ENCODE measurements around the gene EXPH5. TPM values are rescaled to one million over a fixed set of nuclear protein-coding genes. Genes with fewer than 3 reads are reported as not detected.

The EXPH5 gene
- total RNA-seq, 2 donors from 2014 or later: 6.6 to 17.3 TPM

GRCh38 chr11:108525161-108525560 is 68.4 kb downstream of the EXPH5 start:
- TF ChIP-seq POLR2A (IDR thresholded peaks at IDR 0.05): no peak
- TF ChIP-seq CTCF (IDR thresholded peaks at IDR 0.05): no peak
- TF ChIP-seq POLR2AphosphoS5 (IDR thresholded peaks at IDR 0.05): no peak
- intact Hi-C loops (cut with DNase I): no loop called here
- H3K27ac ChIP-seq: no peak overlapping the region
- WGBS: 75% methylated on average over 1 of the region's 1 CpG
- no peaks in the 10 kb centered on the region for H3K36me3 ChIP-seq
- H3K27me3 ChIP-seq (replicated peaks; ENCODE audit: insufficient read depth): no peaks in the 10 kb centered on the region
- no peaks in the 10 kb centered on the region for H3K9me3 ChIP-seq
- no peak overlapping the region for H3K4me3 ChIP-seq
- DNase-seq (ENCODE audit: low spot score): no peak
- peaks cover 6% of the 10 kb centered on the region for H3K4me1 ChIP-seq (replicated peaks)

DNA sequence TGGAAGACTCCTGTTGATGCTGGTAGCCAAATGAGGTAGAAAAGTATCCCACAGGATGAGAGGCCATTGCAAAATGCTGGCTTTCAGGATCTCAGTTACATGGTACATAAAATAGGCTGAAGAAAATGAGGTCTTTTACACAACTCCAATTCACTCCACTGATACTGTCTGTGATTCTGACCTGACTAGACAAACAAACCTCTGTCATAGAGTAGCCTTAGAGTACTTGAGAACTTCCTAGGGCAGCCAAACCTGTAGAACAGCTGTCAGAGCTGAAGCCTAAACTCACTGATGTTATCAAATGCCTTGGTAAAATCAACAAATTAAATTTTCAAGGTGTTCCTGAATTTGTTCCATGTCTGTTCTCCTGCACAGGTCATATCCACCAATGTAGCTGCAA is 69.1 kb downstream of the EXPH5 start:
- Histone ChIP-seq H3K4me1 (replicated peaks) (peaks cover 6% of the 10 kb centered on the region), H3K27me3 (replicated peaks; ENCODE audit: insufficient read depth) (no peaks in the 10 kb centered on the region), H3K27ac (no peak overlapping the region), H3K36me3 (no peaks in the 10 kb centered on the region), H3K4me3 (no peak overlapping the region), H3K9me3 (no peaks in the 10 kb centered on the region)
- TF ChIP-seq CTCF (IDR thresholded peaks at IDR 0.05) (no peak), POLR2AphosphoS5 (IDR thresholded peaks at IDR 0.05) (peak; percentile 81)
- intact Hi-C loops (cut with DNase I): no loop called here
- DNase-seq (ENCODE audit: low spot score): peak; percentile 71

DNA sequence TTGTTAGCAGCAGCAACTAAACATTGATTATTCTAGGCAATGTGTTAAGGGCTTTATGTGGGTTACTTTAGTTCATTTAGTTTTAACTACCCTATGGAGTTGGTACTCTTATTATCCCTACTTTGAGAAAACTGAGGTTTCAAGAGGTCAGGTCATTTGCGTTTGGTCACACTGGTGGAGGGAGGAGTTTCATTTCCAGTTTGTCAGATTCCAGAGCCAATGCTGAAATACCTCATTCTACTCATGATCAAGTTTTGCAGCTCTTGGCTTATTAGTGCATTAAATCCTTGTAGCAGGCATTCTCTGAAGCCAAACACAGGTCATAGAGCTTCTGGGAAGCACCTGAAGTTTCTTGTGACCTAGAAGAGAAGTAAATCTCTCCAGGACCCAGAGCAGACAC is 71.2 kb downstream of the EXPH5 start:
- TF ChIP-seq POLR2AphosphoS5 (IDR thresholded peaks at IDR 0.05) (no peak), POLR2A (IDR thresholded peaks at IDR 0.05) (no peak), CTCF (IDR thresholded peaks at IDR 0.05) (no peak)
- H3K27ac ChIP-seq: no peak overlapping the region
- H3K36me3 ChIP-seq: no peaks in the 10 kb centered on the region
- WGBS: 76% methylated on average over 1 of the region's 1 CpG
- intact Hi-C loops (cut with DNase I): no loop called here
- DNase-seq (ENCODE audit: low spot score): no peak
- no peaks in the 10 kb centered on the region for H3K27me3 ChIP-seq (replicated peaks; ENCODE audit: insufficient read depth)
- peaks cover 6% of the 10 kb centered on the region for H3K4me1 ChIP-seq (replicated peaks)
- H3K9me3 ChIP-seq: no peaks in the 10 kb centered on the region
- H3K4me3 ChIP-seq: no peak overlapping the region

DNA sequence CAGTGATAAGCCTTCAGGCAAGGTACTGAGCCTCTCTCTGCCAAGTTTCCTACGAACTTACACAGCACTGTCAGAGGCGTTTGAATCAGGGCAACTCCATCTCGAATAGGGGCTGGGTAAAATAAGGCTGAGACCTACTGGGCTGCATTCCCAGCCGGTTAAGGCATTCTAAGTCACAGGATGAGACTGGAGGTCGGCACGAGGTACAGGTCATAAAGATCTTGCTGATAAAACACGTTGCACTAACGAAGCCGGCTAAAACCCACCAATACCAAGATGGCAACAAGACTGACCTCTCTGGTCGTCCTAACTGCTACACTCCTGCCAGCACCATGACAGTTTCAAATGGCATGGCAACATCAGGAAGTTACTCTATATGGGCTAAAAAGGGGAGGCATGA is 75.0 kb downstream of the EXPH5 start:
- no peaks in the 10 kb centered on the region for H3K27me3 ChIP-seq (replicated peaks; ENCODE audit: insufficient read depth)
- no peak for DNase-seq (ENCODE audit: low spot score)
- TF ChIP-seq POLR2AphosphoS5 (IDR thresholded peaks at IDR 0.05) (no peak), POLR2A (IDR thresholded peaks at IDR 0.05) (no peak), CTCF (IDR thresholded peaks at IDR 0.05) (no peak)
- H3K9me3 ChIP-seq: no peaks in the 10 kb centered on the region
- H3K27ac ChIP-seq: no peak overlapping the region
- intact Hi-C loops (cut with DNase I): no loop called here
- WGBS: 45% methylated on average over 10 of the region's 10 CpGs
- no peaks in the 10 kb centered on the region for H3K4me1 ChIP-seq (replicated peaks)
- H3K4me3 ChIP-seq: no peak overlapping the region
- H3K36me3 ChIP-seq: no peaks in the 10 kb centered on the region

GRCh38 chr11:108516125-108516524 is 77.4 kb downstream of the EXPH5 start:
- Histone ChIP-seq H3K36me3 (no peaks in the 10 kb centered on the region), H3K27ac (no peak overlapping the region), H3K27me3 (replicated peaks; ENCODE audit: insufficient read depth) (no peaks in the 10 kb centered on the region), H3K4me3 (no peak overlapping the region), H3K9me3 (no peaks in the 10 kb centered on the region), H3K4me1 (replicated peaks) (no peaks in the 10 kb centered on the region)
- DNase-seq (ENCODE audit: low spot score): no peak
- 92% methylated on average over 4 of the region's 4 CpGs for WGBS
- TF ChIP-seq CTCF (IDR thresholded peaks at IDR 0.05) (no peak), POLR2A (IDR thresholded peaks at IDR 0.05) (no peak), POLR2AphosphoS5 (IDR thresholded peaks at IDR 0.05) (no peak)
- intact Hi-C loops (cut with DNase I): no loop called here

Data from prostate gland (tissue), 2 donors.